ENCODE measurements around the gene SDK2.

- TF ChIP-seq CTCF (IDR thresholded peaks at IDR 0.05), result no peak
- TF ChIP-seq POLR2A (IDR thresholded peaks at IDR 0.05), result no peak
Measured at GRCh38 chr17:73348018-73348828, 296.0 kb downstream of the SDK2 start.

Measured in Peyer's patch (tissue), 4 donors.